ENCODE data around the gene ACTR5. TPM values are rescaled to one million over a fixed set of nuclear protein-coding genes. Genes with fewer than 3 reads are reported as not detected.
A peak's percentile ranks its signal among the peaks of the same experiment; 100 is the strongest.

The ACTR5 gene
- total and polyA plus RNA-seq, 2 donors (not counting 1 experiment from before 2014, with no cell fraction given), result 4.4 to 5.9 TPM

- H2AFZ ChIP-seq (ENCODE audit: low read length), result no peak overlapping the region
- no peaks in the 10 kb centered on the region for H3K79me2 ChIP-seq (ENCODE audit: control insufficient read depth, insufficient read depth, low read length)
- H3K9me3 ChIP-seq (ENCODE audit: control insufficient read depth, insufficient read depth, low read depth, low read length), result no peaks in the 10 kb centered on the region
- peaks cover 90% of the 10 kb centered on the region for H3K27me3 ChIP-seq (ENCODE audit: control insufficient read depth, insufficient read depth, low read length)
- H3K36me3 ChIP-seq (ENCODE audit: control insufficient read depth, insufficient read depth, low read length), result no peaks in the 10 kb centered on the region
- no peak overlapping the region for H3K4me3 ChIP-seq (replicated peaks in 1 of 4; ENCODE audit: control extremely low read depth in 1 of 4, insufficient read depth in 1 of 4, low read depth in 3 of 4, low read length in 4 of 4)
- H3K4me2 ChIP-seq (ENCODE audit: extremely low read depth, insufficient read depth, low read length), result no peak overlapping the region
- H4K20me1 ChIP-seq (ENCODE audit: control insufficient read depth, extremely low read depth, insufficient read depth, low read length), result no peaks in the 10 kb centered on the region
- peak in 1 of 2 donors; percentile 15 for DNase-seq (ENCODE audit: low read depth in 2 of 2)
- H3K27ac ChIP-seq (ENCODE audit: insufficient read depth, low read length), result no peak overlapping the region
- peak; percentile 16 for TF ChIP-seq EZH2 (IDR thresholded peaks at IDR 0.05; ENCODE audit: low read length, missing control alignments)
- TF ChIP-seq CTCF (conservative IDR thresholded peaks at IDR 0.05 in 1 of 2, IDR thresholded peaks at IDR 0.05 in 1 of 2; ENCODE audit: low read depth in 1 of 2, low read length in 2 of 2), result no peak
- H3K9ac ChIP-seq (ENCODE audit: insufficient read depth, low read length), result no peak overlapping the region
- H3K4me1 ChIP-seq (ENCODE audit: control insufficient read depth, extremely low read depth, insufficient read depth, low read length), result no peaks in the 10 kb centered on the region
Observed at GRCh38 chr20:38726804-38727606, 21.3 kb upstream of the ACTR5 start.

- no peak overlapping the region for H3K27ac ChIP-seq (ENCODE audit: insufficient read depth, low read length)
- no peak overlapping the region for H3K4me3 ChIP-seq (replicated peaks in 1 of 4; ENCODE audit: control extremely low read depth in 1 of 4, insufficient read depth in 1 of 4, low read depth in 3 of 4, low read length in 4 of 4)
- no peak overlapping the region for H3K4me2 ChIP-seq (ENCODE audit: extremely low read depth, insufficient read depth, low read length)
- no peaks in the 10 kb centered on the region for H3K9me3 ChIP-seq (ENCODE audit: control insufficient read depth, insufficient read depth, low read depth, low read length)
- no peaks in the 10 kb centered on the region for H3K79me2 ChIP-seq (ENCODE audit: control insufficient read depth, insufficient read depth, low read length)
- no peaks in the 10 kb centered on the region for H3K36me3 ChIP-seq (ENCODE audit: control insufficient read depth, insufficient read depth, low read length)
- no peaks in the 10 kb centered on the region for H3K4me1 ChIP-seq (ENCODE audit: control insufficient read depth, extremely low read depth, insufficient read depth, low read length)
- no peak overlapping the region for H3K9ac ChIP-seq (ENCODE audit: insufficient read depth, low read length)
- DNase-seq (ENCODE audit: low read depth in 2 of 2), result no peak
- H4K20me1 ChIP-seq (ENCODE audit: control insufficient read depth, extremely low read depth, insufficient read depth, low read length), result no peaks in the 10 kb centered on the region
- no peak overlapping the region for H2AFZ ChIP-seq (ENCODE audit: low read length)
- H3K27me3 ChIP-seq (ENCODE audit: control insufficient read depth, insufficient read depth, low read length), result peaks cover 88% of the 10 kb centered on the region
- TF ChIP-seq EZH2 (IDR thresholded peaks at IDR 0.05; ENCODE audit: low read length, missing control alignments) (peak; percentile 93), CTCF (conservative IDR thresholded peaks at IDR 0.05 in 1 of 2, IDR thresholded peaks at IDR 0.05 in 1 of 2; ENCODE audit: low read depth in 1 of 2, low read length in 2 of 2) (no peak)
Observed at GRCh38 chr20:38727607-38728190, 20.6 kb upstream of the ACTR5 start.

- no peak for DNase-seq (ENCODE audit: low read depth in 2 of 2)
- H3K4me2 ChIP-seq (ENCODE audit: extremely low read depth, insufficient read depth, low read length), result no peak overlapping the region
- H3K27me3 ChIP-seq (ENCODE audit: control insufficient read depth, insufficient read depth, low read length), result peaks cover 87% of the 10 kb centered on the region
Observed at GRCh38 chr20:38728191-38728781, 20.0 kb upstream of the ACTR5 start.

More at GRCh38 chr20:38728191-38728781, 20.0 kb upstream of the ACTR5 start:
- H3K4me3 ChIP-seq (replicated peaks in 1 of 4; ENCODE audit: control extremely low read depth in 1 of 4, insufficient read depth in 1 of 4, low read depth in 3 of 4, low read length in 4 of 4), result no peak overlapping the region
- no peak overlapping the region for H3K9ac ChIP-seq (ENCODE audit: insufficient read depth, low read length)
- no peaks in the 10 kb centered on the region for H3K79me2 ChIP-seq (ENCODE audit: control insufficient read depth, insufficient read depth, low read length)
- H3K36me3 ChIP-seq (ENCODE audit: control insufficient read depth, insufficient read depth, low read length), result no peaks in the 10 kb centered on the region
- H3K27ac ChIP-seq (ENCODE audit: insufficient read depth, low read length), result no peak overlapping the region
- no peaks in the 10 kb centered on the region for H4K20me1 ChIP-seq (ENCODE audit: control insufficient read depth, extremely low read depth, insufficient read depth, low read length)
- H3K4me1 ChIP-seq (ENCODE audit: control insufficient read depth, extremely low read depth, insufficient read depth, low read length), result no peaks in the 10 kb centered on the region
- no peaks in the 10 kb centered on the region for H3K9me3 ChIP-seq (ENCODE audit: control insufficient read depth, insufficient read depth, low read depth, low read length)
- no peak overlapping the region for H2AFZ ChIP-seq (ENCODE audit: low read length)
- TF ChIP-seq EZH2 (IDR thresholded peaks at IDR 0.05; ENCODE audit: low read length, missing control alignments), result peak; percentile 69
- no peak for TF ChIP-seq CTCF (conservative IDR thresholded peaks at IDR 0.05 in 1 of 2, IDR thresholded peaks at IDR 0.05 in 1 of 2; ENCODE audit: low read depth in 1 of 2, low read length in 2 of 2)

Measured in fibroblast of lung (primary cell).